ENCODE results near the gene TMEM50B.

GRCh38 chr21:33443194-33443593 lies 36.6 kb downstream of the TMEM50B start:
- no peak for TF ChIP-seq CTCF (conservative IDR thresholded peaks at IDR 0.05; ENCODE audit: low read length)
- no peak for TF ChIP-seq EZH2phosphoT487 (IDR thresholded peaks at IDR 0.05; ENCODE audit: borderline replicate concordance)

All from Loucy (cell line).